GM19351 (cell line): ENCODE data around the gene ABHD16A.
A peak's percentile ranks its signal among the peaks of the same experiment; 100 is the strongest.

ENCODE experiments used
- ATAC-seq: cut with Tn5 transposase; IDR thresholded peaks from one replicate; pipeline ENCODE4 v1.9.1; 2021; ENCODE audit warnings: mild to moderate bottlenecking, moderate library complexity; ENCODE audit not compliant: unreplicated experiment

The ABHD16A gene

DNA sequence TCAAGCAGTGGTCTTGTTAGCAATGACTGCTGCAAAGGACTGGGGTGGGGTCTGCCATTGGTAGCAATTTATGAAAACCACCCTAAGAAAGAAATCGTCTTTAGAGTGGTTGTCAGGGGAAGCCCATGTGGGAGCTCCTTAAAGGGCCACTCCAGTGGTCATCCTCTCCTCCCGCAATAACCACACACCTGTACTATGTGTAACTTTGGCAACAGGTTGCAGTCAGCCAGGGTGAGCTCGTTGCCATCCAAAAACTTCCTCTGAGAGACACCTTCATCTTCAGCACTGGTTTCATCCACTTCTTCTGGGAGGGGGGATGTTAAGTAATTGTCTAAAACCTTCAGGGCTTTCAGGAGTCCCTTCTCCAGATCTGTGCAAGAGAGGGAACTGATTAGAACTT is 28.9 kb upstream of the ABHD16A start:
- no peak for ATAC-seq

DNA sequence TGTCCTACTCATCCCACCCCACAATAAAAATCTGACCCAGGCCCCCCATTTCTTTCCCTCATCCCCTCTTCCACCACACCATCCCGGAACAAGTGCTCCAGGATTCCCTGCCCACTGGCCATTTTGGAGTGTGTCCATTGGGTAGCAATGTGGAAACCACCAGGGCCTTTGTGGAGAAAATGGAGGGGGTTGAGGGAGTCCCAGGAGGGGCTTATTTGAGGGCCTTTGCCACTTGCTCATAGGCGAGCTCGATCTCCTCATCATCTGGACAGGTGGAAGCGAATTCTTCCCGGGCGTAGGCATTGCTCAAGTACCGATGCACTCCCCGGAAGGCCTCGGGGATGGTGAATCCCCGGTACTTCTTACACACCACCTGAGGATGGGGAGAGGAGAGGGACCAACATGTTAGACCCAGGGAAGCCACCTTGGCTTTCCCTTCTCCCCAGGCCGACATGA is 27.5 kb upstream of the ABHD16A start:
- ATAC-seq, result no peak

DNA sequence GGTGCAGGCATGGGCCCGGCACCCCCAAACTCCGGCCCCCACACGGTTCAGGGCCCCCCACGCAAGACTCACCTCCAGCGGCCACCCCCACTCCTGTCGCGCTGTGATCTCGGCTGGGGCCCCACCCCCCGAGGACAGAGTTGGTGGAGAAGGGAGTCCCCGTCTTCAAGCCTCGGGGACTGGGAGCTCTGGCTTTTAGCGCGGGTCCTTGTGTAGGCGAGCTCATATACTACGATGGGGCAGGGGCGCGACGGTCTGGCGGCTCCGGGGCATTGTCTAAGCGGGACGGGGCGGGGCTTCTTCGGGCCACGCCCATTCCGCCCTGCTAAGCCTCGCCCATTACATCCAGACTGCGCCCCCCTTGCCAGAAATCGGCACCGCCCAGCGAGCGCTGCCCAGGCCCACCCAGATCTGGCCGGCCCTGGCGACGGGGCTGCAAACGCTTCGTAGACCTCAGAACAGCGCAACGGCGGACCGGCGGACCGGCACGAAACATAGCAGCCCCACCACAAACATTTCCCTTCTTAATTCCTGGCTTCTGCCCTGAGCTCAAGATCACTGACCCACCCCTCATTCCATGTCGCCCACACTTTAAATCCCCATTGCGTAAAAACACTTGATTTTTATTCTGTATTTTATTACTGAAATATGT is 27.0 kb upstream of the ABHD16A start:
- no peak for ATAC-seq

DNA sequence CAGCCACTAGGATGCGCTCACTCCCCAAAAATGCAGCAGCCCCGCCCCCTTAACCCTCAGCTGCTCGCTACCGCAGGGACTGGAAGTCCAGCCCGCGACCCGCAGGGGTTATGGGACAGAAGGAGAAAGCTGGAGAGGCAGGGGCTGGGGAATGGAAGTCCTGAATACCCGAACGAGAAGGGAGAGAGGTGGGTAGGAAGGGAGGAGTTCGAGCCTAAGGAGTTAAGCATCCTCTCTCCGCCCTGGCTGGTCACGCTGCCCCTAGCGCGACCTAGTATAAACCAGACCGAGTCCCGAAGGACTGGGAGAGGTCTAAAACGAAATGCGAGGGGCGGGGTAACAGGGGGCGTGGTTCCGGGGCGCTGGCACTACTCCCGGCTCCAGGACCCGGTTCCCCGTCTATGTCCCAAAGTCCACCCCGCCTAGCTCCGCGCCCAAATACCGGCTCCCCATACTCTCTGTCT is 26.4 kb upstream of the ABHD16A start:
- no peak for ATAC-seq

DNA sequence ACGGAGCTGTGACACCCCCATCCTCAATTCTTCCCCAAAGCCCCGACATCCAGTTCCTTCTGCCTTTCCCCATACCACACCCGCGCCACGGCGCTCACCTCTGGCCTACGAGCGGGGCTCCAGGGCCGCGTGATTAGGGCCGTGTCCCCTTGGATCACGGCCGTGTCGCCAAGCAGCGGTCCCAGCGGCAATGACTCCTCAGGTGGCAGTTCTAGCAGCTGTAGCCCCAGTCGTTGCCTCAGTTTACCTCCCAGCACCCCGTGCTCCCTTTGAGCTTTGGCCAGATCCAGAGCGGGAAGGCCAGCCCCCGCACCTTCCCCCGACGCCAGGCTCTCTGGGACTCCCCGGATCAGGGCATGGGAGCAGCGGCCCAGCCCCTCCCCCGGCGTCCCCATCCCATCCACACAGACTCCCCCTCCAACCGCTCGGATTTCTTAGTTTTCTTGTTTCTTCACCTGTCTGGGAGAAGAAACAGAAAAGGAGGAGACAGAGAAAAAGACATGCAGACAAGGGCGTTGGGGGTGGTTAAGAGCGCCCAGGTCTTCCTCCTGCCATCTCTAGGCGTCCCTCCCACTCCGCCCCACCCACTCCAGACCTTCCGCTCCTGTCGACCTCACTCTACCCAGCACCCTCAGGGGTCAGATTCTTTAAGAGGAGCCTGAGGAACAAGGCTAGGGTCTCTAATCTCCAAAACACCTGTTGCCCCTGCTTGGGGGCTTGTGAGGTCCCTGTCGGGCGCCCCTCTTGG is 25.8 kb upstream of the ABHD16A start, which contains the start of gene DDAH2:
Gene DDAH2 (minus strand): TSS at position 533 of the 748 bp plus-strand sequence. CDS start 138 bp downstream, at position 395.
- ATAC-seq, result no peak

DNA sequence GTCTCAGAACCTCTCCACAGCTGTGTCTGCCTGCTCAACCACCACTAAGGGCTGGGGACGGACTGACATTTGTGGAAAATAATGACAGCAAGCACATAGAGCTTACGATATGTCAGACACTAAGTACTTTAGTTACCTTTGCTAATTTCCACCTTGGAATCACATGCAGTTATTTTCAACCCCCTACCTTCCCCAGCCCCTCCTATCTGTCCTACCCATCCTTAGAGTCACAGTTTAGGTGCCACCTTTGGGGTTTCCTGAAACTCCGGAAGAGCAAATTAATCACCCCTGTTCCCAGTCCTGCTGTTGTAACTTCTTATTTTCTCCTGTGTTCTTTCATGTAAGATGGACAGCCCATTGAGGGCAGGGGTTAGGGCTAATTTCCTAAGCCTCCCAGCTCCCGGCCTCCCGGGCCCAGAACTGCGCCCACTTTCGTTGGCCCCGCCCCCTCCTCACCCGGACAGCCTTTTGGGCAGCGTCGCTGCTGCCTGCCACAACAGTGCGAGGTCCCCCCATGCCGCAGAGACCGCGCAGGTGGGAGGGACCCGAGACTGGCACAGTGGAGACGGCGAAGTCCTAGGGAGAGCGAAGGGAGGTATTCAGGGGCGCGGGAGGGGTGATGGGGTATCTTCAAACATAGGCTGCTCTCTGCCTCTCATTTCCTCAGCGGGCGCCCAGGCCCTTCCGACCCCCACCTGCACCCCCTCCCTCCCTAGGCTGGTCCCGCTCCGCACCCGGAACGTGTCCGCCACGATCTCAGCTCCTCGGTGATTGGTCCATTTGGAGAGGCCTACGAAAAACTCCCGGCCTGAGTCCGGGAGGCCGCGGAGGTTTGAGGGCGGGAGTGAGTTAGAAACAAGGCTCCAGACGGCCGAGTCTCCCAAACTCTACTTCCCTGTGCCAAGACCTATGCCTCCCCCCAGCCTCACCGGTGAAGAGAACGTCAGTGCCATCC is 24.9 kb upstream of the ABHD16A start:
- no peak for ATAC-seq

DNA sequence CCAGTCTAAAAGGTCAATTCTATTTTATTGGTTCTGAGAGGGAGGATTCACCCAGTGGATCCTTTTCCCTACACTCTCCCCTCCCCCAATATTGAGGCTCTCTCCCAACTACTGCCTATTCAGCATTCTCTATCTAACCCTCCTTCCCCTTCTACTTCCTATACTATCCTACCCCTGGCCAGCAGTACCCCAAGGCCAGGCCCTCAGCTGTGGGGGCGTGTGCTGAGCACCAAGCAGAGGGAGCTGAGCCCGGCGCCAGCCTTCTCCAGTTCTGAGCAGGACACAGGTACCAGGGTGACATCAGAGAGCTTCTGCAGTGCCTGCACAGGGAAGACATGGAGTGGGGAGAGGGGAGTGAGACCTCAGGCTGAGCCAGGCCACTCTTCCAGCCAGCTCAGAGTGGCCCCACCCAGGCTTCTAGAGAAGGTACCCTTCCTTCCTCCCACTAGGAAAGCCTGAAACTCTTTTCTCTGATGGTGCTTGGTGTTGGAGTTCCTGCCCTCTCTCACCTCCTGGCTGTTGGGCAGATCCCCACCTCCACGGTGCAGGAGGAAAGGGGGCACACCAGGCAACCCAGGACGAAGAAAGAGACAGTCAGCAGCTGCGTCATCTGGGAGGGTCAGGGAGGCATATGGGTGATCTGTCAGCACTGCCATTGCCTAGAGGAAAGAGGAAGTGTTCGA is 24.1 kb upstream of the ABHD16A start:
- peak; percentile 73 for ATAC-seq

DNA sequence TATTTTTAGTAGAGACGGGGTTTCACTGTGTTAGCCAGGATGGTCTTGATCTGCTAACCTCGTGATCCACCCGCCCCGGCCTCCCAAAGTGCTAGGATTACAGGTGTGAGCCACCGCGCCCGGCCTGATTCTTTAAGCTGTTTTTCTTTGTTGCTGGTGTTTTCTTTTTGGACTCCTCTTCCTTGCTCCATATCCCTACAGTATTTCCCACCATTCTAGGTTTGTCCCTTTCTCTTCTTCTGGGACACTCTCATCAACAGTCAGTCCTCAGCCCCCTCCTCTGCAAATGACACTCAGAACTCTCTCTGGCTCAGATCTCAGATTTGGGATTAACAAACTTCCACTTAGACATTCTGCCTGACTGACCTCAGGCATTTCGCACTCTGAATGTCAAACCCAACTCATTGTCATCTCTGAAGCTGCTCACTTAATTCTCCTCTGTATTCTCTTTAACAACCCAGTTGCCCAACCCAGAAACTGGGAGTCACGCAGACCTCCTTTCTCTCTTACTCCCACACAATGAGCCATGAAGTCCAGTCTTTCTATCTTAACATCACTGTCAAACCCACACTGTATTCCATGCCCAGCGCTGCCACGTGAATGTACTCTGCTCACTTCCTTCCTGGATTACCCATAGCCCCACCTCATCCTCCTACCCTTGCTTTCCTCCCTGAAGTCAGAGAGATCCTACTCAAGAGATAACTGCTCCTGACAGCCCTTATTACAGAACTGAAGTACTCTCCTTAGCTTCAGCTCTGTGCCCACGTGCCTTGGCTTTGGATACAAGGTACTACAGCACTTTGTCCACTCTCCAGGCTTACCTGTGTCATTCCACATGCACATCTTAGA is 22.6 kb upstream of the ABHD16A start:
- ATAC-seq, result no peak

DNA sequence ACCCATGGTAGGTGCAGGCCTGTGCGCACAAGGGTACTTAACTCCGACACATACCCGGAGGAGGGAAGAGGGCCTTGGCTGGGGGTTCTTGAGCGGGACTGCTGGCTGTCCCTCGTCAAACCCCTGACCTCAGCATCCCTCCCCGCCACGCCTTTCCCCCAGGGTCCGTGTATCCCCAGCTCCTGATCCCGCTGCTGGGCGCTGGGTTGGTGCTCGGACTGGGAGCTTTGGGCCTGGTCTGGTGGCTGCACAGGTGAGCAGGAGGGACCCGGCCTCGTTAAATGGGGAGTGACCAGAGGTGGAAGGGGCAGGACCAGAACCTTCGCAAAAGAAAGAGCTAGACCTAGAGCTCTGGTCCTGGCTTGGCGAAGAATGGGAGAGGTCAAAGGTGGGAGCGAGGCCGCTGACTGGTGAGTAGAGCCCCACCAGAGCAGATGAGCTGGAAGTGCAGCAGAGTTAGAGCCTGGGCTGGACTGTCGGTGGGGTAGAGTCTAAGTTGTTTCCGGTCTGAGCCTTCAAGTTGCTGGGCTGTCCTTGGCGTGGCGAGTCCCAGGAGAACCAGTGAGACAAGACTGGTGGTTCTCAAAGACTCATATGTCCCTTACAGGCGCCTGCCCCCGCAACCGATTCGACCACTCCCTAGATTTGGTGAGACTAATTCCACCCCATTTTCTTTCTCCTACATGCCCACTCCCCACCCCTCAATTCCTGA is 21.0 kb upstream of the ABHD16A start:
- no peak for ATAC-seq

DNA sequence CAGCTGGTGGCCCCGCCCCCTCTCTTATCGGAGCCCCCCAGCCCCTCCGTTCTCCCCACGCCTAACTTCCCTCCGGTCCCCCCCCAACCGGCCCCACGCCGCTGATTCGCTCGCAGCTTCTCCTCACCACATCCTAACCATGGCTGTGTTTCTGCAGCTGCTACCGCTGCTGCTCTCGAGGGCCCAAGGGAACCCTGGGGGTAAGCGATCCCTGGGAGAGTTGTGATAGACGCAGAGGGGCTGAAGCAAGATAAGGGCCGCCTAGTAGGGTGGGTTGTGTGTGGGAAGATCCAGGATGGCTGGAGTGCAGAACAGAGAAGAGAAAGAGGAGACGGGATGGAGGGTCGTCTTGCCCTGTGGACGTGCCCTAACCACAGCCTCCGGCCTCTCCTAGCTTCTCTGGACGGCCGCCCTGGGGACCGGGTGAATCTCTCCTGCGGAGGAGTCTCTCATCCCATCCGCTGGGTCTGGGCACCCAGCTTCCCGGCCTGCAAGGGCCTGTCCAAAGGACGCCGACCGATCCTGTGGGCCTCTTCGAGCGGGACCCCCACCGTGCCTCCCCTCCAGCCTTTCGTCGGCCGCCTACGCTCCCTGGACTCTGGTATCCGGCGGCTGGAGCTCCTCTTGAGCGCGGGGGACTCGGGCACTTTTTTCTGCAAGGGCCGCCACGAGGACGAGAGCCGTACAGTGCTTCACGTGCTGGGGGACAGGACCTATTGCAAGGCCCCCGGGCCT is 20.3 kb upstream of the ABHD16A start, which contains the start of gene MPIG6B:
Gene MPIG6B (plus strand): TSS at position 129 of the 735 bp plus-strand sequence. CDS start 11 bp downstream, at position 140.
- no peak for ATAC-seq

DNA sequence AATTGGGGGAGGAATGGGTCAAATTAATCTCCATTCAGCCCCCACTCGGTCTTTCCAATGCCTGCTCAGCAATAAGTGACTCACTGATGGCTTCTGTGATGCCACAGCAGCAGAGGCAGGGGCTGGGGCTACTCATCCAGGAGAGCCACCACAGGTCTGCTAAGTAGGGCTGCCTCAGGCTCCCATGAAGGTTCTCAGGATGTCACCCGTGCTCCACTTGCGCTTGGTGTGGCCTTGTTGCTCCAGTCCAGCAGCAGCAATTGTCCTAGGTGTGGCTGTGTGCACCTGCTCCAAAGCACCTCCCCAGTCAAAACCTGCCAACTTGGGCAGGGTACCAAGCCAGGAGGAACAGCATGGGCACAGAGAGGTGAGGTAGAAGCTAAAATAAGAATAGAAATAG is 19.0 kb upstream of the ABHD16A start:
- ATAC-seq, result no peak

DNA sequence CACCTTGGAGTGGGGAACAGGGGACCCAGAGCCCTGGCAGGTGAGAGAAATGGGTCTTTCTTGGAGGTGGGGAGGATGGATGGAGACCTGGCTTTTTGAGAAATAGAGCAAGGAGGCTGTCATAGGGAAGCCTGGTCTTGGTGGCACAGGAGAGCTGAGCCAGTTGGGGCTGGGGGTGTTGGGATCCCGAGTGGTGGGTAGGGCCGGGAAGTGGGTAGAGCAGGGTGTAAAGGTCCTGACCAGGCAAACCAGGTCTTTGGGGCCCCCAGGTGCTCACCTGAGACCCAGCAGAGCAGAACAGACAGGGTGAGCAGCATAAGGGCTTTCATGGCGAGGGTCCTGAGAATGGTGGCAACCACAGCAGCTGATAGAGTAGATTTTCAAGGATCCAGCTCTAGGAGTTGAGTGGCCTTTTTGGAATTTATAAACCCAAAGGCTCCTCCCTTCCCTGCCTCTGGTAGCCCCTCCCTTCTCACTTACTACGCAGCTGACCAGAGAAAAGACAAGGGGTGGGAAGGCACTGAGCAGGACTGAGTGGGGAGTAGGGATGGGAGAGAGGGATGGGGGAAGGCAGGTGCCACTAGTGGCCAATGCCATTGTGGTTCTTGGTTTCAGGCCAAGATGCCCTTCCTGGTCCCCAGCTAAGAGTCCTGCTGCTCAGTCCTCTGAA is 18.4 kb upstream of the ABHD16A start, which contains the start of gene LY6G6C:
Gene LY6G6C (minus strand): TSS at position 396 of the 670 bp plus-strand sequence. CDS start 67 bp downstream, at position 329.
- no peak for ATAC-seq

DNA sequence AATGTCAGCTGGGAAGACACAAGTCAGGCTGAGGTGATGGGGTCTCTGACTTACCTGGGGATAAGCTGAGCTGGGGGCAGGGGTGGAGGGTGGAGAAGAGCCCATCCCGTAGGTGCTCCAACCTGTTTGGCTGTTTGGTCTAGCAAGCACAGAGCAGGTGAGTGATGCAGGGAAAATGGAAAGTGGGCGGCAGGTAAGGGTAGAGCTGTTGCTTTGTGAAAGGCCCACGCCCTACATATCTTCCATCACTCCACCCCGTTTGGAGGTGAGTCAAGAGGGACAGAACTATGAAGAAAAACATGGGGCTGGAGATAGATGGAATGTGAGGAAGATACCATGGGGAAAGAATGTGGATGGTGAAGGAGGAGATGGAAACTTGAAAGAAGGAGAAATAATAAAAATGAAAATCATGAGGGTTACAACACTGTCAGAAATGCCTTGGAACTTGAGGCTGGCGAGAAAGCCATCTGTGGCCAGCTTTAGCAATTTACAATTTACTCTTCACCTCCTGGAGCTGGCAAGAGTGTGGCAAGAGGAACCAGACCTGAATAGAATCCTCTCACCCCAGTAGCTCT is 17.2 kb upstream of the ABHD16A start:
- ATAC-seq, result no peak

DNA sequence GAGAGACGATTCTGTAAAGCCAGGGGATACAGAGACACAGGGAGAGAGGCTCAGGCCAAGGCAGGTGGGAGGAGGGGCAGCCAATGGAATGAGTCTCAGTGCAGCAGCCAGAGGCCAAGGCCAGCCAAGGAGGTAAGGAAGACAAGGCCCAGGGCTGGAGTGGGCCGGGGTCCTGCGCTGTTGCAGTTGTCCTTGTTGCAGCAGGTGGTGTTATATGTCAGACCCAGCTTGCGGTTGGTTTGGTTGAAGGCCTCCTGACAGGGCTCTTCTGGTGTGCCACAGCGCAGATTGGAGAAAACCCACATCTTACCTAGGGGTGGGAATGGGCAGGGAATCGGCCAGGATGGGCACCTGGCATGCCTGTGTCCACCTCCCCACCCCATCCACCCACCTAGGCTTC is 15.9 kb upstream of the ABHD16A start:
- no peak for ATAC-seq

DNA sequence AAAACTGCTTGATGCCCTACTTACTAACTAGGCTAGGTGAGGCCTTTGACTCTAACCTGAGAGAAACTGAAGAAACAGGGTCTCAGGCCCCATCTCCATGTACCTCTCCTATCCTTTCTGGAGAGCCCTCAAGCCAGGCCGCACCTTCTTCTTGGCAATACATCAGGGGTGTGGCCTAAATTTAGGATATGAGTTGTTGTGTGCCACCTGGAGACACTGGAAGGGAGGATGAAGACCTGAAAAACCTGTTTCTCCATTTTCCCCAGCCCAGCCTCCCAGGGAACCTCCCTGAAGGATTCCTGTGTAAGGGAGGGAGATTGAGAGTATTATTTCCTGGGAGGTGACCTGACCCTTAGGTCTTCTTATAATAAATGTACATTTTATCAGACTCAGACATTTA is 15.1 kb upstream of the ABHD16A start:
- ATAC-seq, result no peak

DNA sequence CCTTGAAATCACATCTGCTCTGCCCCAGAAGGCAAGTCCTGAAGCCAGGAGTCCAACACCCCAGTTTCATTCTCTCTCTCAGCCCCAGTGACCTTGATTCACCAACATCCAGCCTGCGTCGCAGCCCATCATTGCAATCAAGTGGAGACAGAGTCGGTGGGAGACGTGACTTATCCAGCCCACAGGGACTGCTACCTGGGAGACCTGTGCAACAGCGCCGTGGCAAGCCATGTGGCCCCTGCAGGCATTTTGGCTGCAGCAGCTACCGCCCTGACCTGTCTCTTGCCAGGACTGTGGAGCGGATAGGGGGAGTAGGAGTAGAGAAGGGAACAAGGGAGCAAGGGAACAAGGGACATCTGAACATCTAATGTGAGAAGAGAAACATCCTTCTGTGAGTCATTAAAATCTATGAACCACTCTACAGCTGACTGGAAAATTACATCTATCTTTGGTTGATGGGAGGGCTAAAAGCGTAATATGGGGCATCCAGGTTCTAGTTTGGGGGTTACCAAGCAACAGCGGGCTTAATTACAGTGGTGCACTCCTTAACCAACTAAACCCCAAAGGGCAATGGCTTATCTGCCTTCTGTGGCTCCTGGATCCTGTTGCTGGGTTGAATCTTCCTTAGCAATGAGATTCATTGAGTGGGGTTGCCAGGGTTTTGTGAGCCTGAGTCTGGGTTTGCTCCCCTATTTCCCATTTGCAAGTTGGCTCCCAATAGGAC is 14.5 kb upstream of the ABHD16A start:
- no peak for ATAC-seq
